K562 (cell line): ENCODE data around the gene ADGRG4. TPM values are rescaled to one million over a fixed set of nuclear protein-coding genes. Genes with fewer than 3 reads are reported as not detected.

Experiments
- ATAC-seq: fragments of 200-7000 bp; cut with Tn5 transposase; 3 replicates; pipeline ENCODE4 v1.9.1; 2020; ENCODE audit warnings: moderate library complexity
- BruUV-seq: library from RNA; stranded (reverse); fragments of 400-500 nt; replicated peaks from 2 replicates; lab custom pipeline; 2021; lab: Mats Ljungman, UMichigan
- CTCF ChIA-PET: fragments of 300-600 bp; formaldehyde crosslinking; extraction: SDS; loops from one replicate; lab custom pipeline; 2021; ENCODE audit warnings: low intra/inter-chr PET ratio; lab: Yijun Ruan, JAX
- POLR2A ChIA-PET: fragments of 300-600, 350-650 bp; sonication (Branson Sonifier 250); formaldehyde crosslinking; extraction: SDS; loops from one replicate; lab custom pipeline; 2021; ENCODE audit warnings: antibody characterized with exemption, inconsistent platforms; lab: Yijun Ruan, JAX
- DNase-seq, 4 experiments: peaks; one replicate each; pipeline versions ENCODE4 v3.0.0 to v3.0.0-alpha.2; 2011 to 2018; ENCODE audit warnings: low spot score in 3 of 4, mixed read lengths in 3 of 4; ENCODE audit errors: extremely low read depth in 1 of 4
- FAIRE-seq: peaks from 2 replicates; lab custom pipeline; 2011; peaks lifted over from hg19 to GRCh38; lab: Jason Lieb, UNC
- H2AFZ ChIP-seq: 2 replicates; pipeline ENCODE4 v1.6.0; 2011; ENCODE audit warnings: low read depth, low read length, control low read depth, inconsistent platforms
- H3K27ac ChIP-seq: fragments of 200-600 bp; 3 replicates; pipeline ENCODE4 v1.8.0; 2011; ENCODE audit warnings: low read depth, mild to moderate bottlenecking, control low read depth, inconsistent platforms, low read length, moderate library complexity, mixed read lengths; ENCODE audit errors: extremely low read depth
- H3K27me3 ChIP-seq, 2 experiments: fragments of 300-600 bp in 1 of 2; 2 replicates in 1 of 2; 3 replicates in 1 of 2; pipeline versions ENCODE4 v1.6.0 to v1.8.0; 2011; ENCODE audit warnings: inconsistent platforms in 2 of 2, low read length in 2 of 2, mild to moderate bottlenecking in 1 of 2, mixed read lengths in 1 of 2, moderate library complexity in 1 of 2; ENCODE audit not compliant: control insufficient read depth in 2 of 2, insufficient read depth in 2 of 2
- H3K36me3 ChIP-seq: fragments of 300-600 bp; 3 replicates; pipeline ENCODE4 v1.8.0; 2011; ENCODE audit warnings: mild to moderate bottlenecking, low read length, inconsistent platforms; ENCODE audit not compliant: control insufficient read depth, insufficient read depth
- H3K4me1 ChIP-seq, 2 experiments: fragments of 200-600 bp in 1 of 2; replicated peaks in 1 of 2; 2 replicates in 1 of 2; 3 replicates in 1 of 2; pipeline versions ENCODE4 v1.5.1 to v1.8.0; 2011; ENCODE audit warnings: inconsistent platforms in 2 of 2, low read length in 2 of 2, mild to moderate bottlenecking in 1 of 2, mixed read lengths in 1 of 2, moderate library complexity in 1 of 2; ENCODE audit not compliant: control insufficient read depth in 2 of 2, insufficient read depth in 2 of 2
- H3K4me2 ChIP-seq: 2 replicates; pipeline ENCODE4 v1.6.1; 2011; ENCODE audit warnings: low read length, control low read depth, inconsistent platforms, mixed read lengths; ENCODE audit not compliant: insufficient read depth
- H3K4me3 ChIP-seq: fragments of 200-600 bp; sonication (generic), shearing (Covaris generic); 2 replicates; pipeline ENCODE4 v1.5.1; 2016; ENCODE audit warnings: control low read depth, inconsistent platforms
- H3K79me2 ChIP-seq: fragments of 200-600 bp; 3 replicates; pipeline ENCODE4 v1.8.0; 2011; ENCODE audit warnings: low read length, inconsistent platforms; ENCODE audit not compliant: control insufficient read depth, insufficient read depth
- H3K9ac ChIP-seq, 2 experiments: 2 replicates each; pipeline versions ENCODE4 v1.6.0 to v1.6.1; 2011; ENCODE audit warnings: low read depth in 2 of 2, low read length in 2 of 2, control low read depth in 1 of 2, inconsistent platforms in 1 of 2, mild to moderate bottlenecking in 1 of 2, mixed read lengths in 1 of 2; ENCODE audit not compliant: insufficient read depth in 1 of 2
- H3K9me1 ChIP-seq: one replicate; pipeline ENCODE4 v1.6.0; 2011; ENCODE audit warnings: inconsistent platforms, mild to moderate bottlenecking, low read length, moderate library complexity; ENCODE audit not compliant: control insufficient read depth, insufficient read depth
- H3K9me3 ChIP-seq: replicated peaks from 2 replicates; pipeline ENCODE4 v1.5.1; 2011; ENCODE audit warnings: low read depth, low read length, inconsistent platforms; ENCODE audit not compliant: control insufficient read depth, insufficient read depth
- H4K20me1 ChIP-seq: replicated peaks from 2 replicates; pipeline ENCODE4 v1.6.1; 2011; ENCODE audit warnings: low read length, inconsistent platforms, mixed read lengths; ENCODE audit not compliant: control insufficient read depth, insufficient read depth
- BRD4 ChIP-seq: fragments of 200-600 bp; sonication (generic); IDR thresholded peaks from 2 replicates; pipeline ENCODE4 v1.6.1; 2017; ENCODE audit warnings: inconsistent platforms
- FOXJ2 ChIP-seq: fragments of 200-800 bp; sonication (Bioruptor generic); IDR thresholded peaks from 2 replicates; pipeline ENCODE4 v1.6.1; 2016; ENCODE audit warnings: missing genetic modification characterization, missing compliant biosample characterization
- HDAC1 ChIP-seq, 2 experiments: fragments of 450-650 bp; IDR thresholded peaks; 2 replicates each; pipeline ENCODE4 v1.6.1; 2016 to 2017; ENCODE audit warnings: inconsistent platforms in 1 of 2, mild to moderate bottlenecking in 1 of 2, moderate library complexity in 1 of 2
- HIVEP1 ChIP-seq: fragments of 250-450 bp; sonication (Bioruptor Pico); IDR thresholded peaks from 2 replicates; pipeline ENCODE4 v1.4.0; 2020; ENCODE audit warnings: mild to moderate bottlenecking
- HOXB6 ChIP-seq: fragments of 250-450 bp; sonication (Bioruptor Pico); IDR thresholded peaks from 2 replicates; pipeline ENCODE4 v1.5.1; 2022; ENCODE audit warnings: mild to moderate bottlenecking, borderline replicate concordance
- NR2C2 ChIP-seq, 2 experiments: fragments of 200-800 bp in 1 of 2; sonication (Bioruptor generic) in 1 of 2; sonication (generic) in 1 of 2; formaldehyde crosslinking in 1 of 2; IDR thresholded peaks; 2 replicates each; pipeline versions ENCODE4 v1.6.1 to v1.8.0; 2016 to 2022; ENCODE audit warnings: mild to moderate bottlenecking in 1 of 2, missing compliant biosample characterization in 1 of 2, missing genetic modification characterization in 1 of 2, missing genetic modification reagents in 1 of 2
- POU5F1 ChIP-seq: fragments of 150-350 bp; IDR thresholded peaks from 2 replicates; pipeline ENCODE4 v1.6.1; 2014; ENCODE audit warnings: borderline replicate concordance, low read length, low read depth, mild to moderate bottlenecking; ENCODE audit not compliant: partially characterized antibody
- TAF1 ChIP-seq: IDR thresholded peaks from 2 replicates; pipeline ENCODE4 v1.6.1; 2011; ENCODE audit warnings: mild to moderate bottlenecking, low read length, moderate library complexity; ENCODE audit not compliant: insufficient read depth, control insufficient read depth, severe bottlenecking; ENCODE audit errors: extremely low read depth
- TCF7L2 ChIP-seq: fragments of 150-350 bp; IDR thresholded peaks from 2 replicates; pipeline ENCODE4 v1.6.1; 2016; ENCODE audit warnings: low read depth, mild to moderate bottlenecking, low read length, moderate library complexity
- U2AF1 ChIP-seq: fragments of 200-400 bp; formaldehyde crosslinking; optimal IDR thresholded peaks from 2 replicates; pipeline ENCODE3; 2017; ENCODE audit warnings: mild to moderate bottlenecking, low read depth, low read length, moderate library complexity
- ZNF224 ChIP-seq: sonication (generic); formaldehyde crosslinking; IDR thresholded peaks from 2 replicates; pipeline ENCODE4 v1.8.0; 2022; ENCODE audit warnings: mild to moderate bottlenecking, missing genetic modification reagents
- ZNF395 ChIP-seq: fragments of 200-800 bp; sonication (Bioruptor generic); IDR thresholded peaks from 2 replicates; pipeline ENCODE4 v1.6.1; 2017; ENCODE audit warnings: missing genetic modification characterization, missing compliant biosample characterization
- ZNF41 ChIP-seq: fragments of 250-450 bp; sonication (Bioruptor Pico); conservative IDR thresholded peaks from 2 replicates; pipeline ENCODE4 v1.4.0; 2020; ENCODE audit warnings: mild to moderate bottlenecking
- WGBS: fragments of 100-300 bp; shearing (Covaris generic); methylation state at CpG from one replicate; pipeline ENCODE4 v1.1.6; 2016; ENCODE audit warnings: low coverage, mixed read lengths; ENCODE audit not compliant: insufficient coverage; ENCODE audit errors: missing lambda C conversion rate; 5-methylcytosine and 5-hydroxymethylcytosine counted together
- in situ Hi-C: fragments of 300-500 bp; cut with MboI; formaldehyde crosslinking; loops from 4 replicates; pipeline ENCODE4 v1.15.0; 2018; ENCODE audit warnings: inconsistent platforms, mixed read lengths
- intact Hi-C: fragments of 100-400 bp; cut with micrococcal nuclease; formaldehyde crosslinking; loops from 2 replicates; pipeline ENCODE4 v1.14.2; 2022
- polyA plus RNA-seq, 8 experiments: library from polyadenylated mRNA; depleted of rRNA in 4 of 8; stranded (reverse) in 5 of 8; unstranded in 3 of 8; fragments of >200 nt; fragmentation: Nextera tagmentation in 2 of 8; fragmentation: Illumina TruSeq in 1 of 8; extraction: Ambion mirVana in 2 of 8; extraction: Trizol in 1 of 8; gene quantifications; 2 replicates each; pipeline versions ENCODE4 v1.2.1 to v1.2.3, GENCODE V29; 2011 to 2014; ENCODE audit warnings: inconsistent platforms in 1 of 8, missing spikeins in 1 of 8
- total RNA-seq, 7 experiments: library from RNA; depleted of rRNA in 6 of 7; stranded (reverse); fragments of >200 nt in 6 of 7; fragmentation: Illumina TruSeq in 2 of 7; extraction: Trizol in 2 of 7; gene quantifications; 2 replicates each; pipeline versions ENCODE4 v1.2.1 to v1.2.3, GENCODE V29; 2011 to 2021; ENCODE audit warnings: low replicate concordance in 1 of 7

The ADGRG4 gene
- total and polyA plus RNA-seq, 9 of the 15 experiments (the other 6 are each of a cell fraction or from before 2014, with no cell fraction given), result not detected

GRCh38 chrX:136328933-136329332, 28.2 kb downstream of the ADGRG4 start:
- ChIA-PET POLR2A (no interaction called here), CTCF (no interaction called here)
- no peak overlapping the region for H3K27ac ChIP-seq
- H4K20me1 ChIP-seq, result no peaks in the 10 kb centered on the region
- FAIRE-seq (no peak), DNase-seq (no peak), ATAC-seq (no peak)
- no peak overlapping the region for H2AFZ ChIP-seq
- no peaks in the 10 kb centered on the region for H3K9me1 ChIP-seq
- no peak overlapping the region for H3K4me2 ChIP-seq
- in situ Hi-C loops (no loop called here), intact Hi-C loops (no loop called here)
- WGBS, result 0% methylated on average over 2 of the region's 2 CpGs
- H3K27me3 ChIP-seq, result no peaks in the 10 kb centered on the region
- TF ChIP-seq TCF7L2 (no peak), ZNF224 (CRISPR knock-in tag) (no peak), HDAC1 (IDR thresholded peaks at IDR 0.05) (no peak), TAF1 (no peak), HOXB6 (no peak), U2AF1 (no peak), NR2C2 (CRISPR knock-in tag; IDR thresholded peaks at IDR 0.05) (no peak), NR2C2 (tag; IDR thresholded peaks at IDR 0.05) (no peak), HIVEP1 (no peak), ZNF395 (CRISPR knock-in tag) (no peak), POU5F1 (no peak), BRD4 (no peak), FOXJ2 (tag) (no peak), ZNF41 (no peak)
- no peak overlapping the region for H3K4me3 ChIP-seq
- BruUV-seq, result no TSS peak
- no peaks in the 10 kb centered on the region for H3K36me3 ChIP-seq
- H3K4me1 ChIP-seq, result peaks cover 0 to 2% of the 10 kb centered on the region in 2 experiments; a peak in 1 of 5 replicates
- no peaks in the 10 kb centered on the region for H3K9me3 ChIP-seq
- no peak overlapping the region for H3K9ac ChIP-seq
- H3K79me2 ChIP-seq, result no peaks in the 10 kb centered on the region
